GM11168 (cell line): ENCODE measurements around the gene MICALL2.
"Not testable (repeated sequence)": the region's sequence is repeated elsewhere in the genome, so short reads cannot be mapped to it uniquely, and the experiment has no call there.

ENCODE experiments used
- in situ Hi-C: fragments of 300-500 bp; cut with MboI; formaldehyde crosslinking; loops from one replicate; pipeline ENCODE4 v1.12.0; 2022; ENCODE audit warnings: low sequenced_read_pairs; ENCODE audit not compliant: unreplicated experiment

The MICALL2 gene

DNA sequence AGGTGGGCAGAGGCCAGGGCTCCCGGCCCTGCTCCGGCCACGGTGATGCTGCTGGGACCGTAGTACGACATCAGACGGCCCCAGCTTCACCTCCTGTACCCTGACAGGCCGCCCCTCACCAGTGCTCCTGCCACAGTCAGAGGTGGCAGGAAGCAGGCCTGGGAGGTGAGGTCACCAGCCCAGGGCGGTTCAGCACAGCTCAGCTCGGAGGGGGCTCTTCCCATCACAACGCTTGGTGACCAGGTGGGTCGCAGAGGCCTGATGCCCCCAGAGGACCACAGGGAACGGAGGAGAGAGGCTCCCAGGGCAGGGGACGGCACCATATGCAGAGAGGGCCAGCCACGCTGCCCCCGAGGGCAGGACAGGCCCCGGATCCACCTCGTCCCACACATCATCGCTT lies 8.8 kb downstream of the MICALL2 start:
- in situ Hi-C loops = no loop called here

DNA sequence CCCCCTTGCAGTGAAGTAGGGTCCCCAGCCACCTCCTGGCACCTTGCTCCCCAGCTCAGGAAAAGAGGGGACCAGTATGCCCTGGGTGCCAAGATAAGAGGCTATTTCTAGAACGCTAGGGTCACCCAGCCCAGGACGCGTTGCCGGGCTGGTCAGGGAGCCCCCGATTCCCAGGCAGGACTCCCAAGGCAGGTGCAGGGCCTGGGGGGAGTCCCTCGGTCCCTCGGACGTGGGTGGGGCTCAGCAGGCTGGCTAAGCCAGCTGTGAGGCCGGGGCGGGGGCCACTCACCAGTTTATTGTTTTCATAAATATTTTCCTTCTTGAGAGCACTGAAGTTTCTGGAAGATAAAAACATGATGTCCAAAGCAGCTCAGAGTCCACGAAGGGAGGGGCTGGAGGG lies 9.3 kb downstream of the MICALL2 start:
- in situ Hi-C loops = no loop called here

DNA sequence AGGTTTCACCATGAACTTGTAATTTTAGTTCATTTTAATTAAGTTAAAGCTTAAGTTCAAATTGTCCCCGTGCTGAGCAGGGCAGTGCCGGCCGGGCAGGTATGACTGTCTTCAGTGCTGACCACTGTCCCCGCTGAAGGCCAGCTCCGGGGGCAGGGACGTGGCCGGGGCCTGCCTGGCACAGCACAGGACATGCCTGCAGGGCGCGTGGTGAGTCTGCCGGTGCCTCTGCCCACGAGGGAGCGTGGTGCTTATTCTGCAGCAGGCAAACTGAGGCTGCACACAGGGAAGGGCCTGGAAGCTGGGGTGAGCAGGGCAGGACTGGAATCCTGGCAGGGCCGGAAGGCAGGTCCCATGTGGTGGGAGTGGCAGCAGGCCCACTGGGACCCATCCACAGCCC lies 9.8 kb downstream of the MICALL2 start:
- in situ Hi-C loops = no loop called here

DNA sequence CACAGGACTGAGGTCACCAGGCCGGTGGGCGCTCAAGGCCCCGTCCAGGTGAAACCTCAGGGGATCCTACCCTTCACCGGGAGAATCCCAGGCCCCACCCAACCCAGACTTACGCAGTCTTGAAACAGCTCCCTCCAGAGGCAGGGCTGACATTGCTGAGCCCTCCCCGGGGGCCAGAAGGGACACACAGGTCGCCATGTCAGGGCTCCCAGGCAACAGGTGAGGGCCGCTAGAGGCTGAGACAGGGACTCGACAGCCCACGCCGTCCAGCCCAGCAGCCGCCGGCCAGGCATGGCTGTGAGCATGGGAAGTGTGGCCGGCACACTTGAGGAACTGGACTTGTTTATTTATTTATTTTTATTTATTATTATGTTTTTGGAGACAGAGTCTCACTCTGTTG lies 10.3 kb downstream of the MICALL2 start:
- in situ Hi-C loops = no loop called here

DNA sequence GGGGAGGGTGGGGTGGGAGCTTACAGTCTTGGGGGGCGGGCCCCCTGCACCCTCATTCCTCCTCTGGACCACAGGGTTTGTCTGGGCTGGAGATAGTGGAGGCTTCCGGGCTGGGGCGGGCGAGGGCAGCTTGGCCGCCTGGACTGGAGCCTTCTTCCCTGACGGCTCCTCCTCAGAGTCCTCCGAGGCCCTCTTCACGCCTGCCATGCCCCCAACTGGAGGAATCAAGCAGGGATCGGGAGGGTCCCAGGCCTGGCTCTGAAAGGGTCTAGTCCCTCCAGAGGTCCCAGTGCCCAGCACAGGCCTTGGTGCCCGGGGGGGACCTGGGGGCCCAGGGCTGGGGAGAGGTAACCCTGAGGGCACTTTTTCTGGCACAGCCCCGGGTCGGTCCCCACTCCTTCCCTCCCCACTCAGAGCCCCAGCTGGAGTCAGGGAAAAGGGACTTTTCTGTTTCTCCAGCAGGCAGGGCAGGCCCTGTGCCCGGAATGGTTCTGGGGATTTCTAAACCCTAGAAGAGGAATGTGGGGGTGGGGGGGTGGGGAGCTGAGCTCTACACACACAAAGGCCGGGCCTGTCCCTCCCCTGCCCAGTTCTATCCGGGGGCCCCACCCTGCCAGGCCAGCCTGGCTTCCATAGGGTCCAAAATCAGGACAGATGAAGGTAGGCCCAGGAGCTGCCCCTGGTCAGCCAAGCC lies 11.6 kb downstream of the MICALL2 start:
- in situ Hi-C loops = no loop called here

DNA sequence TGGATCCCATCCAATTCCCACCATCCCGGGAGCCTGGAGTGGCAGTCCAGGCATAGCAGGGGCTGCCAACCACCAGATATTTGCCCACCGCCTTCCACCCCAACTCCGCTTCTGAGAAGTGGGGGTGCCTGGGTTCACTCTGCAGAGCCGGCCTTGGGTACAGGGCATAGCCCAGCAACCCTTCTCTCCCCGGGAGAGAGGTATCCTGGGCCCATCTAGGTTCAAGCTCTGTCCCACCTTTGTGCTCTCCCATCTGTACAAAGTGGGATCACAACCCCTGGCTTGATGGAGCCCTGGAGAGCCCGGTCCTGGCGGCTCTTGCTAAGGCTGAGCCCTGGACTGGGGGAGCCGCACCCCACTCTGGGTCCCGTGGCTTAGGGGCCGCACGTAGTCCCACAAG lies 12.2 kb downstream of the MICALL2 start:
- in situ Hi-C loops = no loop called here

DNA sequence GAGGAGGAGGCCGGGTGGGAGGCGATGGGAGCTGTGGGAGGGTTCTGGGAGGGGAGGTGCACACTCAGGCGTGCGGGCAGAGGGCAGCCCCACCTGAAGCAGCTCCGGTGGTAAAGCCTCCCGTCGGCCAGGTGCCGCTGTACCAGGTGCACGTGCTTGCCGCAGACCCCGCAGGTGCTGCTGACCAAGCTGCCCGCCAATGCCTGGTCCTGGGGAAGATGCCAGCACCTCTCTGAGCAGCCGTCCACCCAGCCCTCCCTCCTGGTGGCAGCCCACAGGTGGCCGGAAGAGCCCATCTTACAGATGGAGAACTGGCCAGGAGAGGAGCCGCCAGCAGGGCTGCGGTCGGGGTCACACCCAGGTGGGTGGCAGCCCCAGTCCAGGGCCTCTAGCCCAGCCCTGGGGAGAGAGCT lies 12.6 kb downstream of the MICALL2 start:
- in situ Hi-C loops = no loop called here

DNA sequence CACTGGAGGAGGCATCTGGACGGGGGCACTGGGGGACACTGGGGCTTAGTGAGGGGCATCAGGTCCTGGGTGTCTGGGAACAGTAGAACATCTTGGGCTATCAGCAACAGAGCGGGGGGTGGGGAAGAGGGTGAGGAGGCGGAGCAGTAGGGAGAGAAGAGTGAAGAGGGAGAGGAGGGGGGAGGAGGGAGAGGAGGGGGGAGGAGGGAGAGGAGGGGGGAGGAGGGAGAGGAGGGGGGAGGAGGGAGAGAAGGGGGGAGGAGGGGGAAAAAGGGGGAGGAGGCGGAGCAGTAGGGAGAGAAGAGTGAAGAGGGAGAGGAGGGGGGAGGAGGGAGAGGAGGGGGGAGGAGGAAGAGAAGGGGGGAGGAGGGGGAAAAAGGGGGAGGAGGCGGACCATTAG lies 13.2 kb downstream of the MICALL2 start:
- in situ Hi-C loops = not testable (repeated sequence)

DNA sequence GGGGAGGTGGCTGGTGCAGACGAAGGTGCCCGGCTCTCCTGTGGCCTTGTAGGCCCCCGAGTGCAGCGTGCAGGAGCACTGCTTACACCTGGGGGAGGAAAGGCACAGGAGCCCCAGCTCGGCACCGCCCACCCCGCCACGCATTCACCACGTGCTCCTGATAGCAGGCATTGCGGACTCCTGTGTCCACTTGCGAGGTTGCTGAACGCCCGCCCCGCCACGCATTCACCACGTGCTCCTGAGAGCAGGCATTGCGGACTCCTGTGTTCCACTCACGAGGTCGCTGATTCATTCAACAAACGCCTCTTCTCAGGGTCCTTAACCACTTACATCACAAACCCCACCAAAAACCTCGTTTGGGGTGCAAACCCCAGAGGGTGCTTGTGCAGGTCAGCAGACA lies 13.9 kb downstream of the MICALL2 start:
- in situ Hi-C loops = no loop called here

DNA sequence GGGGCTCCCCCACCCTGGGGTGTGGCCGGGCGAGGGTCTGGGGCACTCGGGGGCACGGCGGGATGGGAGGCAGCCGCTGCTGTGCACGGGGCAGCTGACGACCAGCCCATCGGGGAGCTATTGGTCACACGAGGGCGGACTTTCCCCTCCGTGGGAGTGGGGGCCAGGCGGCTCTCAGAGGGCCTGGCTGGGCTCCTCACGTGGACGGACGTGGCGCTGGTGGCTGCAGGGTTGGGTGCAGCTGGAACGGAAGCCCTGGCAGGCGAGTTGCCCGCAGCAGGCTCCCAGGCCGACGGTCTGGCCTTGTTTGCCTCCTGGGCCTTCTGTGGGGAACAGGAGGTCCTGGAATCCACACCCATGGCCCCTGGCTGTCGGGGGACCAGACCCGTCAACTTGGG lies 14.3 kb downstream of the MICALL2 start:
- in situ Hi-C loops = no loop called here

DNA sequence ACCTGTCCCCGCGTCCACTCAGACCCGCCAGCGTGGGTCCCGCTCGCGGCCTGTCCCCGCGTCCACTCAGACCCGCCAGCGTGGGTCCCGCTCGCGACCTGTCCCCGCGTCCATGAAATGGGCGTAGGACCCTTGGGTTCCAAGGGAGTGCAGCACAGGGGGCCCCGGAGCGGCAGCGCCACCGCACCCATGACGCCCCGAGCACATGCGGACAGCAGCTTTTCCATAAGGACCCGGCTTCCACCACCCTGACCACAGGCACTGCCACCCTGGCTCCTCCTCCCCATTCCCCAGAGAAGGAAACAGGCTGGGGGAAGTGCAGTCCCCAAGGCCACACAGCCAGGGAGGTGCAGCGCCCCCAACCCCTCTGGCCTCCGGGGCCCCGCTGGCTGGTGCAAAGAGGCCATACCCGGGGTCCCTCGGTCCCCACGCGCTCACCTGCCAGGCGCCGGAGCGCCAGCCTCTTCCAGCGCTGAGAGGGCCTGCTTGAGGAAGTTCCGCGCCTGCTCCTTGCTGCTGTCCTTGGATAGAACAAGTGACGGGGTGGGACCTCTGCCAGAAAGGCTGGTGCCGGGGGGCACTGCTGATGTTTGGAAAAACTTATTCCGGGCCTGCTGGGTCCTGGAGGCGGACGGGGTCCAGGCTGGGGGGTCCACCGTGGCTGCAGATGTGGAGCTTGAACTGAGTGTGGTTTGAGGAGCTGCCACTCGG lies 14.9 kb downstream of the MICALL2 start:
- in situ Hi-C loops = no loop called here

DNA sequence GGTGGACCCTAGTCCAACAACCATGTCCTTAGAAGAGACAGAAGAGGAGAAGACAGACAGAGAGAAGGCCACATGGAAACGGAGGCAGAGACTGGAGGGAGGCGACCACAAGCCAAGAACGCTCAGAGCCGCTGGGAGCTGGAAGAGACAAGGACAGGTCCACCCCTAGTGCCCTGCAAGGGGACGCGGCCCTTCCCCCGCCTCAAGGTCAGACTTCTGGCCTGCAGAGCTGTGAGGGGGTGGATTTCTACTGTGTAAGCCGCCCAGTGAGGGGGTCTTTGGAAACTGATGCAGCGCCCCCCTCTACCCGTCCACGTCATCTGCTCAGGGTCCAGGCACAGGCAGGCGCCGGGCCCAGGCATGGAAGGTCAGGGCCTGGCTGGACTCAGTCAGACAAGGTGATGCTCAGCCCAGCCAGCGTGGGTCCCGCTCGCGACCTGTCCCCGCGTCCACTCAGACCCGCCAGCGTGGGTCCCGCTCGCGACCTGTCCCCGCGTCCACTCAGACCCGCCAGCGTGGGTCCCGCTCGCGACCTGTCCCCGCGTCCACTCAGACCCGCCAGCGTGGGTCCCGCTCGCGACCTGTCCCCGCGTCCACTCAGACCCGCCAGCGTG lies 15.6 kb downstream of the MICALL2 start:
- in situ Hi-C loops = not testable (repeated sequence)

DNA sequence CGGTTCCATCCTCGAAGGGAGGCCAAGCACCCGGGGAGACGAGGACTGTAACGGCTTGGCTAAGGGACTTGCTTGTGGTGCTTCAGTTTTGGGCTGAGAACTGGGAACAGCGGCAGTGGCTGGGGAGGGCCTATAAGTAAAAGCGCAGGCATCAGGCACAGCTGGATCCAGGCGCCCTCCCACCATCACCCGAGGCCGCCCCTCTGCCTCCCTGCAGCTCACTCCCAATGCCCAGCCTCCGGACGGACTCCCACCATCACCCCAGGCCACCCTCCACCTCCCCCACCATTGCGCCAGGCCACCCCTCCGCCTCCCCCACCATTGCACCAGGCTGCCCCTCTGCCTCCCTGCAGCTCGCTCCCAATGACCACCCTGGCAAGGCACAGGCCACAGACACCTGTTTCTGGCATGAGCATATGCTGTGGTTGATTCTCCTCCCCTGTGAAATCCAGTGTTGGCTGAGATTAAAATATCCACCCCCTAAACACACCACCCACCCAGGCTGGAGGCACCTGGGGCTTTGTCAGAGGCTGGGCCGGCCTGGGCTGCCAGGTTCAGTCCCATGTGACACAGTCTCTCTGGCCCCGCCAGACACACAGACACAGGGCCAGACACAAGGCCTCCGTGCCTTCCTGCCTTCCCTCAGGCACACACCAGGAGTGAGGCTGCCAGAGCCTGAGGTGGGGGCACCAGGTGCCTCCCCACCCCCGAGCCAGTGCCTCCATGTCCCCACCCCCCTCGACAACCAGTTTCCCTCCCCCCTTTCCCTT lies 16.7 kb downstream of the MICALL2 start:
- in situ Hi-C loops = no loop called here

DNA sequence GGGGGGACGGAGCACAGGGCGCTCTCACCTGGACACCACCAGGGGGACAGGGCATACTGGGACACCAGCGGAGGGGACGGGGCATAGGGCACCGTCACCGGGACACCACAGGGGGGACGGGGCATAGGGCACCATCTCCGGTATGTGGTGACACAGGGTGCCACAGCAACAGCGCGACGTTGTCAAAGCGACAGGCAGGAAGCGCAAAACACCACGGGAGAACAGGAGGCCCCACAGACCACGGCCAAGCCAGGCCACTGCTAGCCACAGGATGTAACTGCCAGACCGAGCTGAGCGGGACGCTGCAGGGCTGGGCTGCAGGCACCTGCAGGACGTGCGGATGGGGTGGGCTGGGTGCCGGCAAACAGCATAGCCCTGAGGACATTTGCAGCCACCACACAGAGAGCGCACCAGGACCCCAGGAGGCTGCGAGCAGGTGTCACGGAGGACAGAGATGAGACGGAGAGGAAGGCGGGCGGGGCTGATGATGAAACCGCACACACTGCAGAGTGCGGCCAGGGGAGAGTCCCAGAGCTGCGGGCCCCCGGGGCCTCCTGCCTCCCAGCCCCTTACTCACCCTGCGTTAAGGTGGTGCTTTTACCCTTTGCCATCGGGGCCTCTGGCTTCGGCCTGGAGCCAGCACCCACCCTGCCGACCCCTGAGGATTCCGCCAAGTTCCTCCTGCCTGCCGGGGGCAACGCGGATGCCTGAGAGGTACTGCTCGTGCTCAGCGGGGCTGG lies 17.5 kb downstream of the MICALL2 start:
- in situ Hi-C loops = no loop called here

DNA sequence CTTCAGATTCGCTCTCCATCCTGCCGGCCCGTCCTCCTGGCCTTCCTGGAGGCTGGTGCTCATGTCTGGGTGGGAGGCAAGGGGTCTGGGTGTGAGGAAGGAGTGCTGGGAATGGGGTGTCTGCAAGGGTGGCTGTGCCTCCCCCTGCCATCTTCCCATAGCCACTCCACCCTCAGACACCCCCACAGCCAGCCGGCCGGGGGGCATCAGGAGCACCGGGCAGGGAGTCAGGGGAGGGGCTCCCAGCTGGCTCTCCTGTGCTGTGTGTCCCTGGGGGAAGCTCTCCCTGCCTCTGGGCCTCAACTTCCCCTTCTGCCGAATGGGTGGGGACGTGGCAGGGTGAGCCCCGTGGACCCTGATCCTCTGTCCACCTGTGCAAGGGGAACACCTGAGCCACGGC lies 18.6 kb downstream of the MICALL2 start:
- in situ Hi-C loops = no loop called here

DNA sequence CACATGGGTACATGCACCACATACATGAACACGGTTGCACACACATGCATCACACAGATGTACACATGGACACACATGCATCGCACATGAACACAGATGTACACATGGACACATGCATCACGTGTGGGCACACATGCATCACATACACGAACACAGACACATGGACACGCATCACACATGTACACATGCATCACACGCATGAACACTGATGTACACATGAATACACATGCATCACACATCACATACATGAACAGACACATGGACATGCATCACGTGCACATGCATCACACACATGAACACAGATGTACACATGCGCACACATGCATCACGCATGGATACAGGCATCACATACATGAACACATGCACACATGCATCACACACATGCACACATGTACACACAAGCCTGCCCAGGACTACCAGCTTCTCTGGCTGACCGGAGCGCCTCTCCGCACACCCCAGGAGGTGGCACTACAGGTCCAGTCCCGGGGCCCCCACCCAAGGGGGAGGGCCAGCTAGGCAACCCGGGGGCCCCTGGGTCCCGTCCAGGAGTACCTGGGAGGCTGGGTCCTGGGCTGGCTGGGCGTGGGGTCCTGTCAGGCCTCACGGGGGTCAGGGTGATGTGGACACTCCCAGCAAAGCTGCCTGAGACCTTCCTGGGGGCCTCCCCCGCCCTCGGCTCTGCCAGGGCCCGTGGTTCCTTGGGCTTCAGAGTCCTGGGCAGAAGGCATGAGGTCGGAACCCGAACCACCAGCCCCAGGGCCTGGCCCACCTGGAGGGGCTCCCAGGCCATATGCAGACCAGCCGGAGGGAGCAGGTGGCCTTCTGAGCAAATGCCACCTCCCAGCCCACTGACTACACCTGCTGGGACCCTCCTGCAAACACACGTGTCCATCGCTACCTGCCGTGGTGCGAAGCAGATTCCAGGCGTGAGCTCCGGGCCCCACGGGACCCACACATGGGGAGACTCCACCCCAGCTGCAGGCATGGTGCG lies 19.6 kb downstream of the MICALL2 start:
- in situ Hi-C loops = no loop called here

DNA sequence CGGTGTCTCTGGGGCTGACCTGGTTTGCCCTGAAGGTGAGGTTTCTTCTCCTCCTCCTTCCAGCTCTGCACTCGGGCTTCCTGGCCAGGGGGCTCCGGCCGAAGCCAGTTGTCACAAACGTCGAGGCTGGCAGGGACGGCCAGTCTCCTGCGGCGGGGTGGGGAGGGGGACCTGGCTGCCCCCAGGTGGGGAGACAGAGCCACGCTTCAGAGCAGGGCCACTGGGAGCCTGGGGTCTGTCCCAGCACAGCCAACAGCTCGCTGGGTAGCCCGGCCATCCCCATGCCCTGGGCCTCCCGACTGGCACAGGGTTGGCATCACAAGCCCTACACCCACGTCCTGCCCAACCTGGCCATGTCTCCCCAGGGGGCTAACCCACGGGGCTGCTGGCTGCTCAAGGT lies 20.4 kb downstream of the MICALL2 start:
- in situ Hi-C loops = no loop called here

DNA sequence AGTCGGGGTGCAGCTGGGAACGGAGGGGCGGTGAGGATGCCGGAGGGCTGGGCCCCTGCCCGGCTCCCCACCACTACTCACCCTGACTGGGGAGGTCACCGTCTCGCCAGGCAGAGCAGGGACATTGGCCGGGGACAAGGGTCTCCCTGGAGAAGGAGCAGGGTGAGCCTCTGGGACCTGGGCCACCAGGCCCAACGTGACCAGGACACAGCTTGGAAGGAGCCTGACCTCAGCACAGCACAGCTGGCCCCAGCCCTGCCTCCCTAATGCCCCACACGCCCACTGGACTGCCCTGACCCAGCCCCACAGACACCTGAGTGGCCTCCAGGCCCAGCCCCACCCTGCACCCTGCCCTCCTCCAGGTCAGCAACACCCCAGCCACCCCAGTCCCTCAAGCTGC lies 21.1 kb downstream of the MICALL2 start:
- in situ Hi-C loops = no loop called here
